Measurements from ENCODE around the gene ARSI.

Gene ARSI

GRCh38 chr5:150339165-150339564, 36.5 kb upstream of the ARSI start:
- Histone ChIP-seq H3K27me3 (ENCODE audit: low read depth) (no peaks in the 10 kb centered on the region), H3K4me3 (no peak overlapping the region), H3K9me3 (no peaks in the 10 kb centered on the region), H3K4me1 (no peaks in the 10 kb centered on the region; the same call in 1 of the 2 replicates), H3K36me3 (replicated peaks) (no peaks in the 10 kb centered on the region)
- DNase-seq (ENCODE audit: low spot score in 2 of 2): no peak
- in situ Hi-C loops (cut with MboI; ENCODE audit: low sequenced_read_pairs): no loop called here

GRCh38 chr5:150338546-150338945, 35.8 kb upstream of the ARSI start:
- Histone ChIP-seq H3K4me3 (no peak overlapping the region), H3K9me3 (no peaks in the 10 kb centered on the region), H3K27me3 (ENCODE audit: low read depth) (no peaks in the 10 kb centered on the region), H3K4me1 (no peaks in the 10 kb centered on the region; the same call in 1 of the 2 replicates), H3K36me3 (replicated peaks) (no peaks in the 10 kb centered on the region)
- in situ Hi-C loops (cut with MboI; ENCODE audit: low sequenced_read_pairs): no loop called here
- no peak for DNase-seq (ENCODE audit: low spot score in 2 of 2)

- no peaks in the 10 kb centered on the region for H3K4me1 ChIP-seq
- no peaks in the 10 kb centered on the region for H3K36me3 ChIP-seq (replicated peaks)
- H3K27me3 ChIP-seq (ENCODE audit: low read depth): no peaks in the 10 kb centered on the region
- in situ Hi-C loops (cut with MboI; ENCODE audit: low sequenced_read_pairs): no loop called here
- no peak overlapping the region for H3K4me3 ChIP-seq
- no peak for DNase-seq (ENCODE audit: low spot score in 2 of 2)
- no peaks in the 10 kb centered on the region for H3K9me3 ChIP-seq
Observed at GRCh38 chr5:150335778-150336177, 33.1 kb upstream of the ARSI start.

GRCh38 chr5:150333400-150333799, 30.7 kb upstream of the ARSI start:
- no peak for DNase-seq (ENCODE audit: low spot score in 2 of 2)
- in situ Hi-C loops (cut with MboI; ENCODE audit: low sequenced_read_pairs): no loop called here
- Histone ChIP-seq H3K9me3 (no peaks in the 10 kb centered on the region), H3K4me3 (no peak overlapping the region), H3K27me3 (ENCODE audit: low read depth) (no peaks in the 10 kb centered on the region), H3K4me1 (no peaks in the 10 kb centered on the region), H3K36me3 (replicated peaks) (no peaks in the 10 kb centered on the region)

GRCh38 chr5:150329881-150330876, 27.5 kb upstream of the ARSI start:
- in situ Hi-C loops (cut with MboI; ENCODE audit: low sequenced_read_pairs): no loop called here
- no peak overlapping the region for H3K4me3 ChIP-seq
- no peaks in the 10 kb centered on the region for H3K9me3 ChIP-seq
- no peaks in the 10 kb centered on the region for H3K36me3 ChIP-seq (replicated peaks)
- DNase-seq (ENCODE audit: low spot score in 2 of 2): no peak
- H3K4me1 ChIP-seq: peaks cover 7% of the 10 kb centered on the region
- no peaks in the 10 kb centered on the region for H3K27me3 ChIP-seq (ENCODE audit: low read depth)

- Histone ChIP-seq H3K4me1 (peaks cover 7% of the 10 kb centered on the region), H3K27me3 (ENCODE audit: low read depth) (no peaks in the 10 kb centered on the region), H3K36me3 (replicated peaks) (no peaks in the 10 kb centered on the region), H3K4me3 (no peak overlapping the region), H3K9me3 (no peaks in the 10 kb centered on the region)
- no peak for DNase-seq (ENCODE audit: low spot score in 2 of 2)
- in situ Hi-C loops (cut with MboI; ENCODE audit: low sequenced_read_pairs): no loop called here
Observed at GRCh38 chr5:150329038-150329437, 26.3 kb upstream of the ARSI start.

- in situ Hi-C loops (cut with MboI; ENCODE audit: low sequenced_read_pairs): no loop called here
- no peak for DNase-seq (ENCODE audit: low spot score in 2 of 2)
- peaks cover 7% of the 10 kb centered on the region for H3K4me1 ChIP-seq
- no peaks in the 10 kb centered on the region for H3K9me3 ChIP-seq
- no peaks in the 10 kb centered on the region for H3K27me3 ChIP-seq (ENCODE audit: low read depth)
- H3K36me3 ChIP-seq (replicated peaks): no peaks in the 10 kb centered on the region
- H3K4me3 ChIP-seq: no peak overlapping the region
Observed at GRCh38 chr5:150328515-150328914, 25.8 kb upstream of the ARSI start.

- Histone ChIP-seq H3K9me3 (no peaks in the 10 kb centered on the region), H3K36me3 (replicated peaks) (no peaks in the 10 kb centered on the region), H3K27me3 (ENCODE audit: low read depth) (no peaks in the 10 kb centered on the region), H3K4me3 (no peak overlapping the region), H3K4me1 (peaks cover 7% of the 10 kb centered on the region)
- in situ Hi-C loops (cut with MboI; ENCODE audit: low sequenced_read_pairs): no loop called here
- no peak for DNase-seq (ENCODE audit: low spot score in 2 of 2)
Observed at GRCh38 chr5:150327139-150327538, 24.4 kb upstream of the ARSI start.

GRCh38 chr5:150326707-150327106, 24.0 kb upstream of the ARSI start:
- H3K4me3 ChIP-seq: no peak overlapping the region
- in situ Hi-C loops (cut with MboI; ENCODE audit: low sequenced_read_pairs): no loop called here

GRCh38 chr5:150325426-150325825, 22.7 kb upstream of the ARSI start:
- Histone ChIP-seq H3K36me3 (replicated peaks) (no peaks in the 10 kb centered on the region), H3K27me3 (ENCODE audit: low read depth) (no peaks in the 10 kb centered on the region), H3K9me3 (no peaks in the 10 kb centered on the region), H3K4me1 (peaks cover 7% of the 10 kb centered on the region), H3K4me3 (no peak overlapping the region)
- in situ Hi-C loops (cut with MboI; ENCODE audit: low sequenced_read_pairs): no loop called here
- no peak for DNase-seq (ENCODE audit: low spot score in 2 of 2)

More at GRCh38 chr5:150326707-150327106, 24.0 kb upstream of the ARSI start:
- no peak for DNase-seq (ENCODE audit: low spot score in 2 of 2)
- H3K9me3 ChIP-seq: no peaks in the 10 kb centered on the region
- peaks cover 7% of the 10 kb centered on the region for H3K4me1 ChIP-seq
- no peaks in the 10 kb centered on the region for H3K36me3 ChIP-seq (replicated peaks)
- no peaks in the 10 kb centered on the region for H3K27me3 ChIP-seq (ENCODE audit: low read depth)

- Histone ChIP-seq H3K27me3 (ENCODE audit: low read depth) (no peaks in the 10 kb centered on the region), H3K4me1 (peaks cover 9% of the 10 kb centered on the region), H3K4me3 (no peak overlapping the region), H3K9me3 (no peaks in the 10 kb centered on the region), H3K36me3 (replicated peaks) (no peaks in the 10 kb centered on the region)
- in situ Hi-C loops (cut with MboI; ENCODE audit: low sequenced_read_pairs): no loop called here
- no peak for DNase-seq (ENCODE audit: low spot score in 2 of 2)
Observed at GRCh38 chr5:150323819-150324218, 21.1 kb upstream of the ARSI start.

GRCh38 chr5:150323092-150323491, 20.4 kb upstream of the ARSI start:
- no peaks in the 10 kb centered on the region for H3K36me3 ChIP-seq (replicated peaks)
- no peak for DNase-seq (ENCODE audit: low spot score in 2 of 2)
- in situ Hi-C loops (cut with MboI; ENCODE audit: low sequenced_read_pairs): no loop called here
- no peak overlapping the region for H3K4me3 ChIP-seq
- H3K9me3 ChIP-seq: no peaks in the 10 kb centered on the region
- H3K27me3 ChIP-seq (ENCODE audit: low read depth): no peaks in the 10 kb centered on the region
- peaks cover 9% of the 10 kb centered on the region for H3K4me1 ChIP-seq

- Histone ChIP-seq H3K36me3 (replicated peaks) (no peaks in the 10 kb centered on the region), H3K4me3 (no peak overlapping the region), H3K4me1 (peaks cover 6% of the 10 kb centered on the region), H3K9me3 (no peaks in the 10 kb centered on the region), H3K27me3 (ENCODE audit: low read depth) (no peaks in the 10 kb centered on the region)
- no peak for DNase-seq (ENCODE audit: low spot score in 2 of 2)
- in situ Hi-C loops (cut with MboI; ENCODE audit: low sequenced_read_pairs): no loop called here
Observed at GRCh38 chr5:150322202-150322601, 19.5 kb upstream of the ARSI start.

- in situ Hi-C loops (cut with MboI; ENCODE audit: low sequenced_read_pairs): no loop called here
- Histone ChIP-seq H3K4me1 (peaks cover 2% of the 10 kb centered on the region; the same call in 1 of the 2 replicates), H3K27me3 (ENCODE audit: low read depth) (no peaks in the 10 kb centered on the region), H3K9me3 (no peaks in the 10 kb centered on the region), H3K4me3 (no peak overlapping the region), H3K36me3 (replicated peaks) (no peaks in the 10 kb centered on the region)
- no peak for DNase-seq (ENCODE audit: low spot score in 2 of 2)
Observed at GRCh38 chr5:150321784-150322183, 19.1 kb upstream of the ARSI start.

Measured in HAP-1 (cell line).